ENCODE results near the gene ATP8B1.

- no peak for TF ChIP-seq CTCF (IDR thresholded peaks at IDR 0.05 in 2 of 3, conservative IDR thresholded peaks at IDR 0.05 in 1 of 3; ENCODE audit: borderline replicate concordance in 1 of 3, insufficient read depth in 1 of 3, low read depth in 2 of 3, low read length in 2 of 3)
- TF ChIP-seq, protein P1, sequence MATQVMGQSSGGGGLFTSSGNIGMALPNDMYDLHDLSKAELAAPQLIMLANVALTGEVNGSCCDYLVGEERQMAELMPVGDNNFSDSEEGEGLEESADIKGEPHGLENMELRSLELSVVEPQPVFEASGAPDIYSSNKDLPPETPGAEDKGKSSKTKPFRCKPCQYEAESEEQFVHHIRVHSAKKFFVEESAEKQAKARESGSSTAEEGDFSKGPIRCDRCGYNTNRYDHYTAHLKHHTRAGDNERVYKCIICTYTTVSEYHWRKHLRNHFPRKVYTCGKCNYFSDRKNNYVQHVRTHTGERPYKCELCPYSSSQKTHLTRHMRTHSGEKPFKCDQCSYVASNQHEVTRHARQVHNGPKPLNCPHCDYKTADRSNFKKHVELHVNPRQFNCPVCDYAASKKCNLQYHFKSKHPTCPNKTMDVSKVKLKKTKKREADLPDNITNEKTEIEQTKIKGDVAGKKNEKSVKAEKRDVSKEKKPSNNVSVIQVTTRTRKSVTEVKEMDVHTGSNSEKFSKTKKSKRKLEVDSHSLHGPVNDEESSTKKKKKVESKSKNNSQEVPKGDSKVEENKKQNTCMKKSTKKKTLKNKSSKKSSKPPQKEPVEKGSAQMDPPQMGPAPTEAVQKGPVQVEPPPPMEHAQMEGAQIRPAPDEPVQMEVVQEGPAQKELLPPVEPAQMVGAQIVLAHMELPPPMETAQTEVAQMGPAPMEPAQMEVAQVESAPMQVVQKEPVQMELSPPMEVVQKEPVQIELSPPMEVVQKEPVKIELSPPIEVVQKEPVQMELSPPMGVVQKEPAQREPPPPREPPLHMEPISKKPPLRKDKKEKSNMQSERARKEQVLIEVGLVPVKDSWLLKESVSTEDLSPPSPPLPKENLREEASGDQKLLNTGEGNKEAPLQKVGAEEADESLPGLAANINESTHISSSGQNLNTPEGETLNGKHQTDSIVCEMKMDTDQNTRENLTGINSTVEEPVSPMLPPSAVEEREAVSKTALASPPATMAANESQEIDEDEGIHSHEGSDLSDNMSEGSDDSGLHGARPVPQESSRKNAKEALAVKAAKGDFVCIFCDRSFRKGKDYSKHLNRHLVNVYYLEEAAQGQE (IDR thresholded peaks at IDR 0.05; ENCODE audit: low read depth), result no peak
- TF ChIP-seq POLR2AphosphoS5 (IDR thresholded peaks at IDR 0.05; ENCODE audit: low read depth, low read length), result no peak
- no peak for TF ChIP-seq RAD21 (IDR thresholded peaks at IDR 0.05; ENCODE audit: low read depth)
- no peak for TF ChIP-seq SIN3A (IDR thresholded peaks at IDR 0.05; ENCODE audit: low read depth)
- TF ChIP-seq POLR2A (IDR thresholded peaks at IDR 0.05; ENCODE audit: borderline replicate concordance, extremely low read depth, insufficient read depth, insufficient read length), result no peak
- TF ChIP-seq SRF (IDR thresholded peaks at IDR 0.05; ENCODE audit: low read depth), result no peak
- no peak for TF ChIP-seq MAX (IDR thresholded peaks at IDR 0.05)
- no peak for TF ChIP-seq CEBPB (IDR thresholded peaks at IDR 0.05; ENCODE audit: low read depth)
- TF ChIP-seq EZH2 (IDR thresholded peaks at IDR 0.05), result no peak
- no peak for TF ChIP-seq YY1 (IDR thresholded peaks at IDR 0.05; ENCODE audit: extremely low read depth, insufficient replicate concordance, low read depth, low read length)
Measured at GRCh38 chr18:57648414-57648813, 154.7 kb downstream of the ATP8B1 start.

All from HCT116 (cell line).